RPMI7951 (cell line): Measurements from ENCODE around the gene DTWD2. TPM values are rescaled to one million over a fixed set of nuclear protein-coding genes. Genes with fewer than 3 reads are reported as not detected.
A peak's percentile ranks its signal among the peaks of the same experiment; 100 is the strongest.

Experiments
- DNase-seq: peaks from one replicate; pipeline ENCODE4 v3.0.0-alpha.2; 2012; ENCODE audit warnings: low read depth
- total RNA-seq: library from RNA; depleted of rRNA; stranded (reverse); fragments of >200 nt; shearing (Covaris generic); gene quantifications from 2 replicates; pipeline ENCODE4 v1.2.3, GENCODE V29; 2014; rRNA removed

The DTWD2 gene, protein sequence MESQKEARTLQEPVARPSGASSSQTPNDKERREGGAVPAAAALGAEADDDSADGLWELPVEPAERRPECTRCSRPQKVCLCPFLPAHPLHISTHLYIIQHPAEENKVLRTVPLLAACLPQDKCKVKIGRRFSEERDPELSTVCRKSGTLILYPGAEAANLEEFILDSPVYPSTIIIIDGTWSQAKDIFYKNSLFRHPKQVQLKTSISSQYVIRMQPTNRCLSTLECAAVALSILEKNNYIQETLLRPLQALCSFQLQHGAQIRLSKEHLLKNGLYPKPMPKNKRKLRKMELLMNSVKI
- 4.1 TPM in 2 replicates for total RNA-seq

DNA sequence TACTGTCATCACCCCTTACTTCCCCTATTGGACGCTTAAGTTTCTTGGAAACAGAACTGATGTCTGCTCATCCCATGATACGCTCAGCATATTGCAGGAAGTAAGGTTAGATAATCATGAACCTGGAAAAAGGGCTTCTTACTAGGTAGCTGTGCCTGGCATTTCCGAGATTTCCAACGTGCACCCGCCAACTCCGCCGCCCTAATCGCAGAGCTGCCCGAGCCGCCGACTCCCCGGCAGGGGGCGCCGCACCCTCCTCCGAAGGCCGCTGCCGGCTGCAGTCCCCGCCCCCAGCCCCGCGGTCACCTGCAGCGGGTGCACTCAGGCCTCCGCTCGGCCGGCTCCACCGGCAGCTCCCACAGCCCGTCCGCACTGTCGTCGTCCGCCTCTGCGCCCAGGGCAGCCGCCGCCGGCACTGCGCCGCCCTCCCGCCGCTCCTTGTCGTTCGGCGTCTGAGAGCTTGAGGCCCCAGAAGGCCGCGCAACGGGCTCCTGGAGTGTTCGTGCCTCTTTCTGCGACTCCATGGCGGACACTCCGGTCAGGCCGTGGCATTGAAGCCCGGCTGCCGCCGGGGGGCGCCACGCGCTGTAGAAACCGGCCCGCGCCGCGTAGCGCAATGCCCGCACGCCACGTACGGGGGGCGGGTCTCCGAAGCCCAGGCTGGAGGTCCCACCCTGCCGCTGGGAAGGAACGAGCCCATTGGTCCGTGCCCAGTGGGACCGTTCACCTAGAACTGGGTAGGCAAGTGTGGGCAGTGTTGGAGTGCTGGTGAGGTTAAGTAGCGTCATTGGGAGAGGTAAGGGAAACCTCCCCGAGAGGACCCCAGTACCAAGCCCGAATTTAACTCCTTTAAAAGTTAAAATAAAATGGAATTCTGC is at the start of gene DTWD2:
Gene DTWD2, minus strand, starts transcription at position 560 of the 878 bp plus-strand sequence. Its CDS starts 36 bp downstream, at position 524.
- DNase-seq: peak; percentile 87

- DNase-seq: no peak
These were observed 49.3 kb upstream of the DTWD2 start for GRCh38 chr5:119037496-119038215.

GRCh38 chr5:119036101-119036762 is 47.9 kb upstream of the DTWD2 start:
- peak; percentile 59 for DNase-seq

DNA sequence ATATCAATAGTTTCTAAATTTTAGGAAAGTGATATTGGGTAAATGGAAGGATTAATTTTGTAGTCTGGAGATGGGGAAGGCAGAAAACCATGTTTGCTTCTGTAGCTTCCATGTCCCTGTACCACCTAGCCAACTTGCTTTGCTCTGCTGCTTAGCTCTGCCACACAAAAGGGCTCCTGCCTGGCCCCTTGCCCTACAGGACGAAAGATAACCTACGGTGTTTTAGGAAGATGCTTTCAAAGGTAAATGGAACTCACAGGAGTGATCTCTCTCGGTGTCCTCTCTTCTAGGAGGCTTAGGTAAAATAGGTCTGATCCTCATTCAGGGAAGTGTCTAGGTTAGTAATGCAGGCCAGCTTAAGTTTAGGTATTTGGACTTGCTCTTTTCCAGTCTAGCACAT is 44.8 kb upstream of the DTWD2 start:
- DNase-seq: no peak

DNA sequence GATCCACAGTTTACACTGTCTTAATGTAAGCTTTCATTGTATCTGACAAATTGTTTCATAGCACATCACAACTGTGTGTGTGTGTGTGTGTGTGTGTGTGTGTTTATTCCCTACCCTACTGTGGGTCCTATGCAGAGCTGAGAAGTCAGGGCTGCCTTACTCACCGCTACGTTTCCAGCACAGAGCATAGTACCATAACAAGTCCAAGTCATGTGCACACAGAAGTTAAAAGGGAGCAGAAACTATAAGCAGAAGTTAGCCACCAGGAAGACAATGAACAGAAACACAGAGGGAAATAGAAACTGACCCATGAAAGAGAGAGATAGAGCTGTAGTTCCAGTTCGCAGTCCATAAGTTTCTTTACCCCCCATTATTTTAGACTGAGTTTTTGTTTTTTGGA is 44.3 kb upstream of the DTWD2 start:
- DNase-seq: no peak

- DNase-seq: peak; percentile 42
These were observed 43.6 kb upstream of the DTWD2 start for GRCh38 chr5:119031905-119032304.

DNA sequence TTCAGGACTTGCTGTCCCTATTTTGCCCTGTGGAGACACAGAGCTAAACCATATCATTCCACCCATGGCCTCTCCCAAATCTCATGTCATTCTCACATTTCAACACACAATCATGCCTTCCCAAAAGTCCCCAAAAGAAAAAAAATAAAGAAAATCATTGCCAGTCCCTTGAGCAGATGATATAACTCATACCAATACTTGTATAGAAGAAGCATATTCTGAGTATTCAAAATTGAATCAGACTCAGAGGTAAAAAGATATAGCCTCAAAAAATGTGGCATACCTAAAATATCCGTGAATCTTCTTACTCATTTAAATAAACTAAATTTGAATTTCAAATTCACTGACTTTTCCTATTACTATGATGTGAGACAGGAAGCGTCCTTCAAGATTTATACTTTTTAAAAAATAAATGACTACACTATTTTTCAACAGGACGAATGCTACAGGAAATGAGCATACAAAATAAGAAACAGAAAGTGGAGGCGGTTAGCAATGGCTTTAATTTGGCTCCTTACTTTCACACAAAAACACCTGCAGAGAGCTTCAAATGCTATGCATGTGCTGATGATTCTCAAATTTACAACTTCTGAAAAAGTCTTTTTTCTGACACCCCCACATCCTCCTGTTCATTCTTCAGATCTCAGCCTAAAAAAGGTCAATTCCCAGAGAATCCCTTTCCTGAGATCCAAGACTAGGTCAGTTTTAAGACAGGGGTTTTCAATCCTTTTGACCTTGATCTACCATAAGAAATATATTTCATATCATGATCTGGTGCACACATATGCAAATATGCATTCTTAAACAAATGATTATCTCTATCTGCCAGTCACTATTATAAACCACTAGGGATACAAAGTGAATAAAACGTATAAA is 42.9 kb upstream of the DTWD2 start:
- no peak for DNase-seq

GRCh38 chr5:119028575-119028974 is 40.2 kb upstream of the DTWD2 start:
- no peak for DNase-seq

GRCh38 chr5:119022773-119023172 is 34.4 kb upstream of the DTWD2 start:
- no peak for DNase-seq

DNA sequence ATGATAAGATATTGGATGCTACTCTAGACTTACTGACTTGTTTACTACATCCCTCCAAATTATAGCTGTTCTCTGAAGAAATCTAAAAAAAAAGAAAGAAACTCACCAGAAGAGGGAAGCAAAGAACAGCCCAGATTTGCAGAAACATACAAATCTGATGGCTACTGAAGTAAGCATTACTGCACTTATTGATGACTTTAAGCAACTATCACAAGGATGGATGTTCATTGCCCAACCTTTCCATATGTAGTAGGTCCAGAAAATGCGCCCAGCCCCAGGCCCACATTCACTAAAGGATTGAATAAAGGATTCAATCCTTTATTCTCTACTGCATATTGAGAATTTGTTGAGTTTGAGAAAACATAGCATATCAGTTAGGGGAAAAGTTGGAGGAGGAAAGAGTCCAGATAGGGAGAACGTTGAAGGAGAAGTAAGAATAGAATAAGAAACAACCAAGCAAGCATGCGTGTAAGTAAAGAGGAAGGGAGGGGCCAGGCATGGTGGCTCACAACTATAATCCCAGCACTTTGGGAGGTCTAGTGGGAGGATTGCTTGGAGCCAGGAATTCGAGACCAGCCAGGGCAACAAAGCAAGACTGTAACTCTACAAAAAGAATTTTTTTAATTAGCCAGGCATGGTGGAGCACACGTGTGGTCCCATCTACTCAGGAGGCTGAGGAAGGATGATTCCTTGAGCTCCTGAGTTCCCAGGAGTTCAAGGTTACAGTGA is 33.8 kb upstream of the DTWD2 start:
- peak; percentile 34 for DNase-seq

DNA sequence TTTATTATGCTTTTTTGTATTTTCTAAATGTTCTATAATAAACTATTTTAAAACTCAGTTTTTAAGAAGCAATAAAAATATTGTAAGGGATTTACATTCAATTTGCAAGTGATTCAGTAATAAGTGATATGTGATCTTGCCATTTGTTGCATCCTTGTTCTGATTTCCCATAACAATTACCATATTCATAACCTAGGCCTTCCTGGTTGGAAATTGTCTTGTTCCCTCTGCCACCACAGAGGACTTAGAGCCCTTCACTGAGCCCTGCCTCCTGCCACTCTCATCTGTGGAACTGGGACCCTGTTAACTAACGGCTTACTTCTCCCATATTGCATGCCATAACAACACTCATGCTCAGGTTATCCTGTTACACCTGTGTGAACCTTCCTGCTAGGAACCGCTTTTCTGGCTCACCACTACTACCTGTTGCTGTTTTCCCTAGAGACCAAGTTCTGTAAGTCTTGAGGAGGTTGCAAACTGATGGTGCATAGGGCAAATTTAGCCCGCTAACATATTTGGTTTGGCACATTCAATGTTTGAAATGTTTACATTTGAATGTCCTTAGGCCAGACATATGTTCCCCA is 32.9 kb upstream of the DTWD2 start:
- no peak for DNase-seq

- DNase-seq: peak; percentile 49
These were observed 31.6 kb upstream of the DTWD2 start for GRCh38 chr5:119019949-119020348.

- DNase-seq: peak; percentile 19
These were observed 31.2 kb upstream of the DTWD2 start for GRCh38 chr5:119019501-119019900.

DNA sequence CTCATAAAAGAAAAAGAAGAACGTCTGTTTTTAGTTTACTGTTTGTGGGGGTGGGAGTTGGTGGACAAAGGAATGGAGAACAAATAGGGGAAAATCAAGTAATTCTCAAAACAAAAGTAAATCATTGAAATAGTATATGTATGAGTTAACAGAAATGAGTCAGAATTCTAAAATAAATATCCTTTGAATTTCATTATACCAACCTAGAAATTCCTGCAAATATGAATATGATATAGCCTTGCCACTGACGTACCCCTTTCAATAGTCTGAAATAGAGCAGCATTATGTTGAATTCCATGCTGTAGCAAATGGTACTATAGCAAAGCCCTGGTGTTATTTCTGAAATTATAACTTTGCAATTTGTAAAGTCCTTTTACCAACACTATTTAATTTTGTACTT is 29.6 kb upstream of the DTWD2 start:
- DNase-seq: no peak

- no peak for DNase-seq
These were observed 27.9 kb upstream of the DTWD2 start for GRCh38 chr5:119016125-119016774.

DNA sequence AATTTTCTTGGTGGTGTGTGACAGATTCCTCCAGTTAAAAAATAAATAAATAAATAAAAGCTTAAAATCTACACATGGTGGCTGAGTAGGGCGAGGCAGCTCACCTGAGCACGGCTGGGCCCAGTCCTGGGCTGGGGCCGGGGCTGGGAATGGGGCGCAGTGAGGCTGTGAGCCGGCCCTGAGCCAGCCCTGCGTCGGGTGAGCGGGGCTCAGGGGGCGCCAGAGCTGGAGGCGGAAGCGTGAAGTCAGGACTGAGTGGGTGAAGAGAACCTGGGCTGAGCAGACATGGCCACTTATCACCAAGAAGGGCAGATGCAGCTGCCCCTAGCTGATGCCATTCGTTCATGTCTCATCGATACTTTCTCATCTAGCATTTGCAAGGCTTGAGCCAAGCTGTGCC is 22.8 kb upstream of the DTWD2 start:
- DNase-seq: no peak

GRCh38 chr5:119010206-119010605 is 21.9 kb upstream of the DTWD2 start:
- no peak for DNase-seq

DNA sequence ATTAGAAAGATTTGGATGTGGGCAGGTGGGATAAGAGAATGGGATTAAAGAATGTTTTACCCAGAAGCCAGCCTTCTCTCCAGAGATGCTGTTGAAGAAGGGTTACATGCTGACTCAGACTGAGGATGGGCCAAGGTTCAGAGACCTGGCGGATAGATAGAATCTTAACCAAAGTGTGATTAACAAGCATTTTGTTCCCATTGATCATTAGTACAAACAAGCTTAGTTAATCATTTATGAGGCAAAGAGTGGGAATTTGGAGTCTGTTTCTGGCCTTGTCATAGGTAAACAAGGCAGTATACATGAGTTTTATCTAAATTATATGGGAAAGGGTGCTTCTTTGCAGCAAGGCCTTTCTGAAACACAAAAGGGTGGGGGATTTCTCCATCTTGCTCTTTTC is 20.8 kb upstream of the DTWD2 start:
- DNase-seq: no peak

- no peak for DNase-seq
These were observed 11.3 kb upstream of the DTWD2 start for GRCh38 chr5:118999696-119000095.
